Suppressor macrophage (primary cell): ENCODE data around the gene SMARCA4.
"Not testable (repeated sequence)": the region's sequence is repeated elsewhere in the genome, so short reads cannot be mapped to it uniquely, and the experiment has no call there.

Experiments
- DNase-seq, 4 experiments: peaks; one replicate each; pipeline ENCODE4 v3.0.0-alpha.2; 2020 to 2022

SMARCA4 gene

DNA sequence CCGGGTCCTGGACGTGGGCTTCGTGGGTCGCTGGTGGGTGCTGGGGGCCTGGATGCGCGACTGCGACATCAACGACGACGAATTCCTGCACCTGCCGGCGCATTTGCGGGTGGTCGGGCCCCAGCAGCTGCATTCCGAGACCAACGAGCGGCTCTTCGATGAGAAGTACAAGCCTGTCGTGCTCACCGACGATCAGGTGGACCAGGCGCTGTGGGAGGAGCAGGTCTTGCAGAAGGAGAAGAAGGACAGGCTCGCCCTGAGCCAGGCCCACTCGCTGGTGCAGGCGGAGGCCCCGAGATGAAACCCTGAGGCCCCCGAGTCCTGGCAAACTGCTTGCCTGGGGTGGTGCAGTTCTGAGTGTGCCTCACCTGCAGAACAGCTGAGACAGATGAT is 31.4 kb upstream of the SMARCA4 start:
- DNase-seq, result no peak

DNA sequence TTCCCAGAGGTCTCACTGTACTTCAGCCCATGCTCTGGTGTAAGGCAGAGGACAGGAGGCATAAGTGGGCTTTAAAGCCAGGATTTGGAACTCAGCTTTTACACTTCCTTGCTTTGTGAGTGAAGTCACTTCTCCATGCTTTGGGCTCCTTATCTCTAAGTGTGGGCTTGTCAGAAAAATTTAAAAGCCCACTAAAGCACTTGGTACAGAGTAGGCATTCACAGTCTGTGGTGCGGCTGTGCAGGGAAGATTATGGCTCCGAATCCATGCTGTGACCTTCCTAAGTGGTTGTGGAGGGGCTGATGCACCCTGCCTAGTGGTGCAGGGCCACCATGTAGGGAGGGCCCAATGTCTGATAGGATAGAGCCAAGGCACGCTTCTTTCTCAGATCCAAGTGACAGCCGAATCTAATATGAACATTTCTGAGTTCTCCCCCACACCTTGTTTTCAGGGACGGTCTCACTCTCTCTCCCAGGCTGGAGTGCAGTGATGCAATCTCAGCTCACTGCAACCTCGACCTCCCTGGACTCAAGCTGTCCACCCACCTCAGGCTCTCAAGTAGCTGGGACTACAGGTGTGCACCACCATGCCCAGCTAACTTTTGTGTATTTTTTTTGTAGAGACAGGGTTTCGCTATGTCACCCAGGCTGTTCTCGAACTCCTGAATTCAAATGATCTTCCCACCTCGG is 25.3 kb upstream of the SMARCA4 start:
- DNase-seq, result no peak

DNA sequence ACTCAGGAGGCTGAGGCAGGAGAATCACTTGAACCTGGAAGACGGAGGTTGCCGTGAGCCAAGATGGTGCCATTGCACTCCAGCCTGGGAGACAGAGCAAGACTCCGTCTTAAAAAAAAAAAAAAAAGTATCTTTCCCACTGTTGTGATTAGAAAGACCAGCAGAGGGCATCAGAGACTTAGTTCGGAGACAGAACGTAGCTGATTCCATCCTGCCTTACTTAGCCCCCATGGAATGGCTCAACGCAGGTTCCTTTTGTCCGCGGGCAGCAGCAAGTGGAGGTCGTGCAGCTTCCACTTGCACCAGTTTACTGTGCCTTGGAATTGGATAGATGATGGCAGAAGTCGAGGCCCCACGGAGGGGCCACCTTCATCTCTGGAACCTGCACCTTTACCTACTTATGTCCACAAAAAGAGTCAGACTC is 24.2 kb upstream of the SMARCA4 start:
- DNase-seq, result peak; percentile 68 to 85 (median 76)

DNA sequence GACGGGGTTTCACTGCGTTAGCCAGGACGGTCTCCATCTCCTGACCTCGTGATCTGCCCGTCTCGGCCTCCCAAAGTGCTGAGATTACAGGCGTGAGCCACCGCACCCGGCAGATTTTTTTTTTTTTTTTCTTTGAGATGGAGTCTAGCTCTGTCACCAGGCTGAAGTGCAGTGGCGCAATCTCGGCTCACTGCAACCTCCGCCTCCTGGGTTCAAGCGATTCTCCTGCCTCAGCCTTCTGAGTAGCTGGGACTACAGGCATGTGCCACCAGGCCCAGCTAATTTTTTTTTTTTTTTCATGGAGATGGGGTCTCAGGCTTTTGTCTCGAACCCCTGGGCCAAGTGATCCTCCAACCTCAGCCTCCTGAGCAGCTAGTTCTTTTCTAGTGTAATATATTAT is 19.2 kb upstream of the SMARCA4 start:
- not testable (repeated sequence) for DNase-seq

DNA sequence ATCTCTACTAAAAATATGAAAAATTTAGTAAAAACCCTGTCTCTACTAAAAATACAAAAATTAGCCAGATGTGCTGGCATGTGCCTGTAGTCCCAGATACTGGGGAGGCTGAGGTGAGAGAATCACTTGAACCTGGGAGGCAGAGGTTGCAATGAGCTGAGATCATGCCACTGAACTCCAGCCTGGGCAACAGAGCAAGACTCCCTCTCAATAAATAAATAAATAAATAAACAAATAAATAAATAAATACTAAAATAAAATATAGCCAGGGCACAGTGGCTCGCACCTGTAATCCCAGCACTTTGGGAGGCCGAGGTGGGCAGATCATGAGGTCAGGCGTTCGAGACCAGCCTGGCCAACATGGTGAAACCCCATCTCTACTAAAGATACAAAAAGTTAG is 17.4 kb upstream of the SMARCA4 start:
- DNase-seq, result not testable (repeated sequence)

DNA sequence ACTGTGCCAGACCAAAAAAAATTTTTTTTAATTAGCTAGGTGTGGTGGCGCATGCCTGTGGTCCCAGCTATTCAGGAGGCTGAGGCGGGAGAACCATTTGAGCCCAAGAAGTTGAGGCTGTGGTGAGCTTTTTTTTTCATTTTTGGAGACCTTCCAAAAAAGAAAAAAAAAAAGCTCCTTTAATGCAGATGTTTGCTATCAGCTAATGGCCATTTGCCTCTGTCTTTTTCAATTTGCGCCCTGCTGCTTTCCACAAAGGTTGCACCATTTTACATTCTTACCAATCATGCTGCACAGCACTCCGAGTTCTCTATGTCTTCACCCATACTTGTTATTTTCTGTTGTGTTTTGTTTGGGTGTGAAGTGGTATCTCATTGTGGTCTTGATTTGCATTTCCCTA is 15.6 kb upstream of the SMARCA4 start:
- no peak for DNase-seq

DNA sequence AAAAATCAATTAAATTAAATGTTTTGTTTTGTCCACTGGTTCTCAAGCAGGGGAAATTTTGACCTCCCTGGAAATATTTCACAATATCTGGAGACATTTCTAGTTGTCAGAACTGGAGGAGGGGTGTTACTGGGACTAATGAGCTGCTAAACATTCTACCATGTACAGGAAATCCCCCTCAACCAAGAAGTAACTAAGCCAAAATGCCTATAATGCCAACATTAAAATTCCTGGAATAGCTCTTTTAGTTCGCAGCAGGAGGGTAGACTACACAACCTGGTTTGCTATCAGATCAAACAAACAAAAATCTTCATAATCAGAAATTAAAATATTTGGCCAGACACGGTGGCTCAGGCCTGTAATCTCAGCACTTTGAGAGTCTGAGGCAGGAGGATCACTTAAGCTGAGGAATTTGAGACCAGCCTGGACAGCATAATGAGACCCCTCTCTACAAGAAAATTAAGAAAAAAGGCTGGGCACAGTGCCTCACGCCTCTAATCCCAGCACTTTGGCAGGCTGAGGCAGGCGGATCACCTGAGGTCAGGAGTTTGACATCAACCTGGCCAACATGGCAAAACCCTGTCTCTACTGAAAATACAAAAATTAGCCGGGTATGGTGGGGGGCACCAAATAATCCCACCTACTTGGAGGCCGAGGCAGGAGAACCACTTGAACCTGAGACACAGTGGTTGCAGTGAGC is 13.7 kb upstream of the SMARCA4 start:
- no peak for DNase-seq

DNA sequence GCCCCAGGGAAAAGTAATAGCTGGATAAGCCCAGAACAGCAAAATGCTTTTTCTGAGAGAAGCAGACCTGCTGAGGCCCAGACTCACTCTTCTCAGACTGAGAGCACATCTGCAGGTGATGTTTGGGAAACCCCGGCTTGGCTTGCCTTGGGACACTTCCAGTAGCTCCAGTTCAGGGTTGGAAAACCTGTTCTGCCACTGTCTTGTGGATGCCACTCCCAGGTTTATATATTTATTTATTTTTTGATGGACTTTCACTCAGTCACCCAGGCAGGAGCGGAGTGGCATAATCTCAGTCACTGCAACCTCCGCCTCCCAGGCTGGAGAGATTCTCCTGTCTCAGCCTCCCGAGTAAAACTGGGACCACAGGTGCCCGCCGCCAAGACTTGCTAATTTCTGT is 8.0 kb upstream of the SMARCA4 start:
- no peak for DNase-seq

DNA sequence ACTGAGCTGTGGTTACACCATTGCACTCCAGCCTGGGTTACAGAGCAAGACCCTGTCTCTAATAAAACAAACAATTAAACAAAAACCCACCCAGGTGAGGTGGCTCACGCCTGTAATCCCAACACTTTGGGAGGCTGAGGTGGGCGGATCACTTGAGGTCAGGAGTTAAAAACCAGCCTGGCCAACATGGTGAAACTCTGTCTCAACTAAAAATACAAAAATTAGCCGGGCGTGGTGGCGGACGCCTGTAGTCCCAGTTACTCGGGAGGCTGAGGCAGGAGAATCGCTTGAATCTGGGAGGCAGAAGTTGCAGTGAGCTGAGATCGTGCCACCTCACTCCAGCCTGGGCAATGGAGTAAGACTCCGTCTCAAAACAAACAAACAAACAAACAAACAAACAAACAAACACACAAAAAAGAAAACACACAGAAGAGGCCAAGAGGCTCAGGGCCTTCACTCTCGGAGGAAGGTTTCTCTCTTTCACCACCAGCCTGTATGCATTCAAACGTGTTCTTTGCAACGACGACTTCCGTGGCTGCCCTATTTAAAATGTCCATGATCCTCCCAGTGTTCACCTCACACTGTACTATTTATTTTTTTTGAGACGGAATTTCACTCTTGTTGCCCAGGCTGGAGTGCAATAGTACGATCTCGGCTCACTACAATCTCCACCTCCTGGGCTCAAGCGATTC is 1.4 kb upstream of the SMARCA4 start:
- not testable (repeated sequence) for DNase-seq

DNA sequence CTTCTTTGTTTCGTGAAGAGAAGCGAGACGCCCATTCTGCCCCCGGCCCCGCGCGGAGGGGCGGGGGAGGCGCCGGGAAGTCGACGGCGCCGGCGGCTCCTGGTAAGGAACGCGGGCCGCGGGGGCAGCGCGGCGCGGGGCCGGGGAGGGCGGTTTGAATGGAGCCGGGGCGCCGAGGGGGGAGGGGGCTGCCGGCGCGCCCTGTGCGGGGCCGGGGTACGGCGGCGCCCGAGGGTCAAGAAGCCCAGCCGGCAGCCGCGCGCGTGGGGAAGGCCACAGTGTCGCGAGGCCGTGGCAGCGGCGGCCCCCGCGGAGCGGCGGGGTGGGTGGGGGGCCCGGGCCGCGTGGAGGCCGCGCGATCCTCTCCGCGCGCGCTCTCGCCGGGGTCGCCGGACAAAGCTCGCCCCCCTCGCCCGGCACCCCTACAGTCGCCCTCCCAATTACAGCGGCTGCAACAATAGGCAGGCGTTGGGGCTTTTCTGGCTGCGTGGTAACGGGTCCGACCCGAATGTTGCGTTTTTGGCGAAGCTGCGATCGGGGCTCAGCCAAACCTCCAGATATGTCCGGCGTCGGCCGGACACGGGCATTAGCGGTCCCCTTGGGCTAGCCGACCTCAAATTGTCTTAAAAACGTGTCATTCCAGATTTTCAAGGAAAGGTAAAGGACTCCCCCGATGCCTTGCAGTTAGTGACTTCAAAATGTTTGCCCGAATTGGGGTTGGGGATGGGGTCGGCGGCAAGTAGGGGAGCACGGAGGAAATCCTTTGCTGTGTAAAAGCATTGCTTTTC is 437 bp downstream of the SMARCA4 start:
- DNase-seq, result peak; percentile 8 to 52 (median 25)

DNA sequence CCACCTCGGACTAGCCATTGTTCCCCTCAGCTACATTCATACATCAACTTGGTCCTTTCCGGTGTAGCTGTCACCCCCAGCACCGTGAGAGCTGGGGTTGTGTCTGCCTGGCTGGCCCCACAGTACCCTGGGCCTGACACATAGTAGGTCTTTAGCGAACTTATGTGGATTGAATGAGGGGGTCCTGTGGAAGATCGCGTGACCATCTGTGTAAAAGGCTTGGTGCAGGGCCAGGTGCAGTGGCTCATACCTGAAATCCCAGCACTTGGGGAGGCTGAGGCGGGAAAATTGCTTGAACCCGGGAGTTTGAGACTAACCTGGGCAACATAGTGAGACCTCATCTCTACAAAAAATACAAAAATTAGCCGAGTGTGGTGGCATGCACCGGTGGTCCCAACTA is 2.0 kb downstream of the SMARCA4 start:
- DNase-seq, result no peak

DNA sequence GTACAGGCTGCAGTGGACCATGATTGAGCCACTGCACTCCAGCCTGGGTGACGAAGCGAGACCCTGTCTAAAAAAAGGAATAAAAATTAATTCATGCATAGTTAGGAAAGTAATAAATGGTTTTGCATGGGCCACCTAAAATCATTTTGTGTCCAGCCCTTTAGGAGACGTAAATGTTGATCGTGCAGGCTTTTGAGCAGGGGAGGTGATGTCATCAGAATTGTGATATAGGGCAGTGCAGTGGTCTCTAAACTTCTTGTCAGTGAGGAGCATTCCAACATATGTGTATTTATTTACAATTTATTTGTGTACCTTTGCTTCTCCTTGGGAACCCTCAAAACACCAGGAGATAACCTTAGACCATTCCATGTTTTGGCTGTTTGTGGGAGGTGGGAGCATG is 3.0 kb downstream of the SMARCA4 start:
- no peak for DNase-seq

DNA sequence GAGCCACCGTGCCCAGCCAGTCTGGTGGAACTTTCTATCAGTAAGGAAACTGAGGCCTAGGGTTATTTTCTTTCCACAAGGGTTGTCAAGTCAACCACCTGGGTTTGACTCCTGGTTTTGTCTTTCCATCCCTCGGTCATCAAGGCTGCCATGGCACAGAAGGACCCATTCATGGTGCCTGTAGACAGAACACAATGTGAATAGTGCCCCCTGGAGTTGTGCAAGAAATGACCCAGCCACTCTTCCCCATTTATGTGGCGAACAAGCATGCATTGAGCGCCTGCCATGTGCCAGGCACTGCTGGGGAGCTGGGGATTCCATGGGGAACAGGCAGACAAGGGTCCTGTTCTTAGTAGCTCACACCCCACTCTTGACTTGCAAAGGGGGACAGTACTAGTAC is 4.1 kb downstream of the SMARCA4 start:
- DNase-seq, result no peak

DNA sequence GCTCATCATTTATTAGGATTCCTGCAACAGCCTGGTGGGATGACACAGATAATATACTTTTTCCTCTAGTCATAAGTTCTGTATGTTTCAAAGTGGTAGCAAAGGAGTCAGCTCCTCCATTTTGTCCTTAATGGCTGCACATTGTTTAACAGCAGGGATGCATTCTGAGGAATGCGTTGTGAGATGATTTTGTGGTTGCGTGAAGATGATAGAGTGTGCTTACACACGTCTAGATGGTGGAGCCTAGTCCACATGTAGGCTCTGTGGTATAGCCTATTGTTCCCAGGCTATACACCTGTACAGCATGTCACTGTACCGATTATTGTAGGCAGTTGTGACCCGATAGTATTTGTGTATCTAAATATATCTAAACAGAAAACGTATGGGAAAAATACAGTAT is 4.6 kb downstream of the SMARCA4 start:
- DNase-seq, result no peak

DNA sequence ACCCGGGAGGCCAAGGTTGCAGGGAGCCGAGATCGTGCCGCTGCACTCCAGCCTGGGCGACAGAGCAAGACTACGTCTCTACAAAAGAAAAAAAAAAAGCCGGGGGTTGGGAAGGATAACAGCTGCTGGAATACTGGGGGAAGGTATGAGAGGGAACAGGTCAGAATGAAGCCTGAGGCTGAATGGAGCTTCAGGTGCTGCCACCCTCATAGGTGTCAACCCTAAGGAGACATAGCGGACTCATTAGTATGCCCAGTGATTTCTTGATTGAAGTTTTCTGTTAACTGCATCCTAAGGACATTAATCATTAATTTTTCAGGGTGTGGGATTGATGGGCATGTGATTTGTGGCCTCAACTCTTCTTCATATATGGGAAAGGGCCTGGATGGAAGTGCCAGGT is 6.0 kb downstream of the SMARCA4 start:
- no peak for DNase-seq

DNA sequence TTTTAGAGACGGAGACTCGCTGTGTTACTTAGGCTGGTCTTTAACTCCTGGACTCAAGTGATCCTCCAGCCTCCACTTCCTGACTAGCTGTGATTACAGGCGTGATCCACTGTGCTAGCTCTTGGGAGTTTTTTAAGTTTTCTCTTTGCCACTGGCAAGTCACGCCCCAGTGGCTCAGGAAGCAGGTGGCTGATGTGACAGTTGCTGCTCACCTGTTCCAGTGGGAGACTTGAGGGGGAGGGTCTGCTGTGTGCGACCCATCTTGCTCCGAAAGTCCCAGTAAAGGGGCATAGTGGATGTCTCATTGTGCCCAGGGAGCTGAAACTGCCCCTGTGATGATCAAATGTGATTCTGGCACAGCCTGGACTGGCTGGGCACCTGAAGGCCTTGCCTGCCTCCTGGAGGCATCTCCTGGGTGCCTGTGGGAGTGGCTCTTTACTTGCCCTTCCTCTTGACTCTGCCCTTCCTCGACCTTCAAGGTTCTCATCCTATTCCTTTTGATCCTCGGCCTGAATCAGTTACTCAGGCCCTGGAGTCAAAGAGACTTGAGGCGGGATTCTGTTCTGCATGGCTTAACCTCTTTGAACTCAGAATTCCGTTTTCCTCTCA is 7.8 kb downstream of the SMARCA4 start:
- DNase-seq, result no peak

DNA sequence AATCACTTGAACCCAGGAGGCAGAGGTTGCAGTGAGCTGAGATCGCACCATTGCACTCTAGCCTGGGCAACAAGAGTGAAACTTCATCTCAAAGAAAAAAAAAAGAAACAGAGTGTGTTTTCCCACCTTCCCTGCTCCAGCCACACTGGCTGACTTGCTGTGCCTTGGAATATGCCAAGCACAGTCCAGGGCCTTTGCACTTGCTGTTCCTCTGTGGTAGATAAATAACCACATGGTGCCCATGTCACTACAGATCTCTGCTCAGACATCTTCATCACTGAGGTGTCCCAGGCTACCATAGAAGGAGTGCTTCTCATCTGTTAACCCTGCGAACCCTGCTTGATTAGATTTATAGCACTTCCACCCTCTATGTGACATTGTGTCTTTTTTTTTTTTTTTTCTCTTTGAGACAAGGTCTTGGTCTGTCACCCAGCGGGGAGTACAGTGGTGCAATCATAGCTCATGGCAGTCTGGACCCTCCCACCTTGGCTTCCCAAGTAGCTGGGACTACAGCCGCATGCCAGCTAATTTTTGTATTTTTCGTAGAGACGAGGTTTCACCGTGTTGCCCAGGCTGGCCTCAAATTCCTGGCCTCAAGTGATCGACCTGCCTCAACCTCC is 10.4 kb downstream of the SMARCA4 start:
- DNase-seq, result no peak

DNA sequence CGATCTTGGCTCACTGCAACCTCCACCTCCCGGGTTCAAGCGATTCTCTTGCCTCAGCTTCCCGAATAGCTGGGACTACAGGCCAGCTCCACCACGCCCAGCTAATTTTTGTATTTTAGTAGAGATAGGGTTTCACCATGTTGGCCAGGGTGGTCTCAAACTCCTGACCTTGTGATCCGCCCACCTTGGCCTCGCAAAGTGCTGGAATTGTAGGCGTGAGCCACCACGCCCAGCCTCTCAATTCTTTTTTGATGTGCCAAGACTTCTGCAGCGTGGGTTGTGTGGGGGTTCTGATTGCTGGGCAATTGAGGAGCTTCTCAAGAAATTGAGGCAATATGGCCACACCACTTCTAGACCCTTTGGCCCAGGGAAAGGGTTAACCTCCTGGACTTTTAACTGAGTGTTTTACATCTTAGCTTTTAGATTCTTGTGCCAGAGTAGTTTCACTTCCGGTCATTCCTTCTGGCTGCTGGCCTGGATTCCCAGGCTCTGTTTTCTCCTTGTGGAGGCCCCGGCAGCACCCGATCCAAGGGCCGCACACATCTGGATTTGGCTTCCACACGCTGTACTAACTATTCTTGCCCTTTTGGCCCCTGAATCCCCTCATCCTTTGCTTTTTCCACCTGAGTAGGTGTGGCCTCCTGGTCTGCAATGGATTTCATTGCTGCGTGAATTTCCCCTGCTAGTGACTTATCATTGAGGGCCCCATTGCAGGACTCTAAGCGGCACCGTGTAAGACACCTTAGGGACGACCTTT is 14.7 kb downstream of the SMARCA4 start:
- DNase-seq, result no peak

DNA sequence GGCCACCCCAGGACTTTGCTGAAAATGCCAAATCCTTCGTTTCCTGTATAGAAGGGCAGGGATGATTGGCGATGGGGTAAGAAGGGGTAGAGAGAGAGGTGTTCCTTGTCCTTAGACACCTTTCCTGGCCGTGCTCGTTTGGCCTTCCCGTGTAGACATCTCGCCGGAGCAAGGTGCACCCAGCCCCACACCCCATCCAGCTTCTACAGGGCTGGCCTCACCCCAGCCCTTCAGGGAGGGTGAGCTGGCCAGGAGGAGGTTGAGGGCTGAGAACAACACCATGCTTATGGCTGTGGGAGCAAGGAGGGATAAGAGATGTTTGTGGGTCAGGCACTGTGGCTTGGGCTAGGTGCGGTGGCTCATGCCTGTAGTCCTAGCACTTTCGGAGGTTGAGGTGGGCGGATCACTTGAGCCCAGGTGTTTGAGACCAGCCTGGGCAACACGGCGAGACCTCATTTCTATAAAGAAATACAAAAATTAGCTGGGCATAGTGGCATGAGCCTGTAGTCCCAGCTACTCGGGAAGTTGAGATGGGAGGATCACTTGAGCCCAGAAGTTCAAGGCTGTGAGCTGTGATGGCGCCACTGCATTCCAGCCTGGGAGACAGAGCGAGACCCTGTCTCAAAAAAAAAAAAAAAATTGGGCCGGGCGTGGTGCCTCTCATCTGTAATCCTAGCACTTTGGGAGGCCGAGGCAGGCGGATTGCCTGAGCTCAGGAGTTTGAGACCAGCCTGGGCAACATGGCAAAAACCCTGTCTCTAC is 15.5 kb downstream of the SMARCA4 start:
- DNase-seq, result no peak

DNA sequence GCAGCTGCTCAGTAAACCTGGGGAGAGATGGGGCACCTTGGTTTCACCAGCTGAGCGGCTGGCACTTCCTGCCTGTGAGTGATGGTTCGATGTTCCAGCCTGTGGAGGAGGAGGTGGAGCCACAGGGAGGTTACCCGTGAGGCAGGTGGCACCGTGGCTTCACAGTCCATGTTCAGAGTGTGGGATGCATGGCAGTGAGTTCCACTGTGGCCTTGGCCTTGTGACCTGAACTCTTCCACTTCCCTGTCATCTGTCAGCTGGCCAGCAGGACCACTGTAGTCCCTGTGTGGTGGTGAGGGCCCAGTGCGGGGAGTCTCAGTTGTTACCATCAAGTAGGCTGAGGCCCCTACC is 16.9 kb downstream of the SMARCA4 start:
- no peak for DNase-seq

DNA sequence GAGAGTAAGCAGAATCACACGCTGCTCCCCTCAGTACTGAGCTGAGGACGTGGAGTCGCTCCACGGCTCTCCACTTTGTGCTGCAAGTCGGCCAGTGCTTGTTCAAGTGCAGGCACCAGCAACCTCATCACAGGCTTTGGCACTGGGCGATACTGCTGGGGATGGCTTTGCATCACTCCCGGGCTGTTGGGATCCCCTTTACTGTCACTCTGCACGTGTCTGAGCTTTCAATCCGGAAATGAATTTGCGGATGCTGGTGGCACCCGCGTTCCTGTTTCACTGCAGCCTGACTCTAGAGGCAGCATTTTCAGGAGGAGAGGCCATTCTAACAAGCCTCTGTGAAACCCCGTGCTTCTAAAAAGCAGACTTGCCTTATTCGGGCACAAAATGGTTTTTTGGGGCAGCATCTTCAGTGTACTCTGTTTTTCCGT is 19.1 kb downstream of the SMARCA4 start:
- DNase-seq, result peak; percentile 61 to 75 (median 72)
